ENCODE results near the gene ADAMTS20.

DNA sequence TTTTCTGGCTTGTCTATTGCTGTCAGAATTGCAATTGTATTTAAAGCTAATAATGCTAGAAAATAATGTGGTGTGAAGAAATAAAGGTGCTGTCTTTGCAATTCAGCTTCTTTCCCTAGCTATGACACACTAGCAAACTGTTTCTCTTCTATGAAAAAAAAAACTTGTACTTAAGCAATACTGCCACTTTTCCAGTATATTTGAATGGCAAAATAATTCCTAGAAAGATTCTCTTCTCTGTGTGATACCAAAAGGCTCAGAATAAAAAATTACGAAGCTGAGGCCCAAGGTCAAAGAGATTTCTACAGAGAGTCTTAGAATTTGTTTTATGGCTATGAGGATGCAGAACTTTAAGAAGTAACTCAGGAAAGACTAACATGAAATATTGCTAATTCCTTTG is 235.5 kb downstream of the ADAMTS20 start:
- TF ChIP-seq CTCF (IDR thresholded peaks at IDR 0.05), result no peak
- no peak for TF ChIP-seq POLR2A (IDR thresholded peaks at IDR 0.05)
